HepG2 (cell line): ENCODE measurements around the gene SLC22A5. TPM values are rescaled to one million over a fixed set of nuclear protein-coding genes. Genes with fewer than 3 reads are reported as not detected.

ENCODE experiments used
- ATF7 ChIP-seq, 2 experiments: fragments of 450-650 bp in 1 of 2; sonication (generic) in 1 of 2; formaldehyde crosslinking in 1 of 2; IDR thresholded peaks; 2 replicates each; pipeline versions ENCODE4 v1.4.0 to v1.6.1; 2016 to 2020; ENCODE audit warnings: antibody characterized with exemption in 1 of 2, mild to moderate bottlenecking in 1 of 2, missing genetic modification reagents in 1 of 2
- ATM ChIP-seq: fragments of 450-650 bp; IDR thresholded peaks from 2 replicates; pipeline ENCODE4 v1.7.1; 2017; ENCODE audit warnings: mild to moderate bottlenecking, borderline replicate concordance
- ETV5 ChIP-seq: IDR thresholded peaks from 2 replicates; pipeline ENCODE4 v1.6.1; 2018; ENCODE audit warnings: missing biosample characterization, missing genetic modification reagents, inconsistent platforms, borderline replicate concordance
- FLYWCH1 ChIP-seq: sonication (generic); formaldehyde crosslinking; IDR thresholded peaks from 2 replicates; pipeline ENCODE4 v1.8.1; 2023; ENCODE audit warnings: mild to moderate bottlenecking, missing genetic modification reagents
- GATAD2A ChIP-seq: IDR thresholded peaks from 2 replicates; pipeline ENCODE4 v1.6.1; 2016
- HNRNPLL ChIP-seq: fragments of 200-400 bp; formaldehyde crosslinking; IDR thresholded peaks from 2 replicates; pipeline ENCODE4 v1.6.1; 2017; ENCODE audit warnings: mild to moderate bottlenecking, low read depth, low read length; ENCODE audit not compliant: poor library complexity, severe bottlenecking
- MAFK ChIP-seq, 2 experiments: IDR thresholded peaks in 1 of 2; conservative IDR thresholded peaks in 1 of 2; 2 replicates each; pipeline ENCODE4 v1.6.1; 2011; ENCODE audit warnings: improper control_type of control experiment in 2 of 2, low read length in 2 of 2
- MATR3 ChIP-seq: sonication (generic); formaldehyde crosslinking; IDR thresholded peaks from 2 replicates; pipeline ENCODE4 v1.4.0; 2020; ENCODE audit warnings: missing genetic modification reagents
- MAZ ChIP-seq, 2 experiments: sonication (generic) in 1 of 2; formaldehyde crosslinking in 1 of 2; IDR thresholded peaks; 2 replicates each; pipeline versions ENCODE4 v1.5.0 to v1.6.1; 2012 to 2020; ENCODE audit warnings: low read depth in 2 of 2, mild to moderate bottlenecking in 2 of 2, borderline replicate concordance in 1 of 2, improper control_type of control experiment in 1 of 2, low read length in 1 of 2, missing genetic modification reagents in 1 of 2, moderate library complexity in 1 of 2
- PHF8 ChIP-seq: sonication (generic); formaldehyde crosslinking; IDR thresholded peaks from 2 replicates; pipeline ENCODE4 v1.5.0; 2020; ENCODE audit warnings: missing genetic modification reagents
- PREB ChIP-seq: sonication (generic); formaldehyde crosslinking; IDR thresholded peaks from 2 replicates; pipeline ENCODE4 v1.4.0; 2020; ENCODE audit warnings: missing genetic modification reagents
- REPIN1 ChIP-seq: sonication (generic); formaldehyde crosslinking; IDR thresholded peaks from 2 replicates; pipeline ENCODE4 v1.8.0; 2022; ENCODE audit warnings: missing genetic modification reagents, low read depth, mild to moderate bottlenecking, borderline replicate concordance
- SALL2 ChIP-seq: sonication (generic); formaldehyde crosslinking; IDR thresholded peaks from 2 replicates; pipeline ENCODE4 v1.8.1; 2023; ENCODE audit warnings: mild to moderate bottlenecking, missing genetic modification reagents, inconsistent platforms
- SP4 ChIP-seq: sonication (generic); formaldehyde crosslinking; IDR thresholded peaks from 2 replicates; pipeline ENCODE4 v1.8.1; 2023; ENCODE audit warnings: mild to moderate bottlenecking, missing genetic modification reagents
- SYNCRIP ChIP-seq: fragments of 200-400 bp; formaldehyde crosslinking; IDR thresholded peaks from 2 replicates; pipeline ENCODE4 v1.6.1; 2018; ENCODE audit warnings: mild to moderate bottlenecking, low read depth, low read length; ENCODE audit not compliant: insufficient read depth
- TGIF2 ChIP-seq: IDR thresholded peaks from 2 replicates; pipeline ENCODE4 v1.6.1; 2016; ENCODE audit warnings: control low read depth, missing compliant biosample characterization
- THAP9 ChIP-seq: sonication (generic); formaldehyde crosslinking; IDR thresholded peaks from 2 replicates; pipeline ENCODE4; 2020; ENCODE audit warnings: missing genetic modification reagents, mild to moderate bottlenecking, borderline replicate concordance
- YY1 ChIP-seq: IDR thresholded peaks from 2 replicates; pipeline ENCODE4 v1.6.1; 2011; ENCODE audit warnings: low read length, low read depth, moderate library complexity, mild to moderate bottlenecking; ENCODE audit not compliant: insufficient read depth, insufficient replicate concordance
- ZFX ChIP-seq: sonication (generic); formaldehyde crosslinking; IDR thresholded peaks from 2 replicates; pipeline ENCODE4 v1.4.0; 2020; ENCODE audit warnings: mild to moderate bottlenecking, low read depth, missing genetic modification reagents, moderate library complexity
- ZNF143 ChIP-seq: sonication (generic); formaldehyde crosslinking; IDR thresholded peaks from 2 replicates; pipeline ENCODE4 v1.4.0; 2020; ENCODE audit warnings: missing genetic modification reagents
- ZNF441 ChIP-seq: sonication (generic); formaldehyde crosslinking; IDR thresholded peaks from 2 replicates; pipeline ENCODE4 v1.7.0; 2021; ENCODE audit warnings: missing genetic modification reagents, borderline replicate concordance
- ZNF503 ChIP-seq: sonication (generic); formaldehyde crosslinking; IDR thresholded peaks from 2 replicates; pipeline ENCODE4 v1.4.0; 2020; ENCODE audit warnings: missing genetic modification reagents
- ZNF550 ChIP-seq: sonication (generic); formaldehyde crosslinking; IDR thresholded peaks from 2 replicates; pipeline ENCODE4 v1.4.0; 2020; ENCODE audit warnings: mild to moderate bottlenecking, missing genetic modification reagents, borderline replicate concordance
- polyA plus RNA-seq, 8 experiments: library from polyadenylated mRNA; depleted of rRNA in 3 of 8; stranded (reverse) in 7 of 8; unstranded in 1 of 8; fragments of >200 nt; fragmentation: Illumina TruSeq in 4 of 8; extraction: Trizol in 4 of 8; gene quantifications; 2 replicates each; pipeline versions ENCODE4 v1.2.1 to v1.2.3, GENCODE V29; 2011 to 2016; ENCODE audit warnings: low read depth in 4 of 8, missing spikeins in 1 of 8, mixed read lengths in 1 of 8; ENCODE audit not compliant: insufficient read depth in 1 of 8
- total RNA-seq, 5 experiments: library from RNA; depleted of rRNA; stranded (reverse); fragments of >200 nt; fragmentation: Illumina TruSeq; extraction: Trizol; gene quantifications; 2 replicates each; pipeline ENCODE4 v1.2.3, GENCODE V29; 2016; ENCODE audit warnings: low read depth in 1 of 5

Gene SLC22A5
- total and polyA plus RNA-seq, 2 of the 13 experiments (the other 11 are each of a cell fraction or from before 2014, with no cell fraction given), result 7.1 to 15.1 TPM

- TF ChIP-seq ETV5 (CRISPR knock-in tag) (no peak), ZNF550 (no peak), MATR3 (CRISPR knock-in tag) (no peak), YY1 (peak; percentile 74), ZNF503 (CRISPR knock-in tag) (no peak), ZNF441 (CRISPR knock-in tag) (no peak), THAP9 (CRISPR knock-in tag) (0 out of 2 replicates have a peak, but pooled peaks have one; percentile 27), ZFX (peak; percentile 48), SALL2 (CRISPR knock-in tag) (no peak), PHF8 (CRISPR knock-in tag) (no peak), FLYWCH1 (no peak), ATM (no peak), PREB (CRISPR knock-in tag) (no peak), REPIN1 (peak; percentile 44; the same call in 1 of the 2 replicates), ATF7 (IDR thresholded peaks at IDR 0.05) (no peak), ATF7 (CRISPR knock-in tag; IDR thresholded peaks at IDR 0.05) (no peak), SYNCRIP (no peak), ZNF143 (CRISPR knock-in tag) (no peak), TGIF2 (CRISPR knock-in tag) (no peak), HNRNPLL (no peak), GATAD2A (CRISPR knock-in tag) (peak; percentile 64), MAZ (IDR thresholded peaks at IDR 0.05; ENCODE audit: borderline replicate concordance, low read depth, low read length) (peak; percentile 52; the same call in 1 of the 2 replicates), MAZ (CRISPR knock-in tag; IDR thresholded peaks at IDR 0.05; ENCODE audit: low read depth) (peak; percentile 50; the same call in 1 of the 2 replicates), SP4 (CRISPR knock-in tag) (no peak), MAFK (conservative IDR thresholded peaks at IDR 0.05 in 1 of 2, IDR thresholded peaks at IDR 0.05 in 1 of 2; ENCODE audit: low read length in 2 of 2) (peak; percentile 69 to 81)
Measured at GRCh38 chr5:132419502-132420468, 50.3 kb downstream of the SLC22A5 start (continued).
